HEK293 (cell line): ENCODE data around the gene AURKB.

ENCODE experiments used
- FEZF1 ChIP-seq: fragments of 450-650 bp; formaldehyde crosslinking; IDR thresholded peaks from 2 replicates; pipeline ENCODE4 v1.5.1; 2016; ENCODE audit warnings: missing biosample characterization, missing genetic modification characterization
- GLI2 ChIP-seq: fragments of 450-650 bp; formaldehyde crosslinking; IDR thresholded peaks from 2 replicates; pipeline ENCODE4; 2017; ENCODE audit warnings: missing biosample characterization, missing genetic modification characterization, low read depth, borderline replicate concordance
- GLI4 ChIP-seq: fragments of 450-650 bp; formaldehyde crosslinking; IDR thresholded peaks from 2 replicates; pipeline ENCODE4 v1.5.1; 2016; ENCODE audit warnings: missing biosample characterization, missing genetic modification characterization
- KLF7 ChIP-seq: fragments of 450-650 bp; formaldehyde crosslinking; IDR thresholded peaks from 2 replicates; pipeline ENCODE4 v1.5.1; 2016; ENCODE audit warnings: missing biosample characterization, missing genetic modification characterization, borderline replicate concordance
- PATZ1 ChIP-seq: fragments of 450-650 bp; formaldehyde crosslinking; IDR thresholded peaks from 2 replicates; pipeline ENCODE4 v1.5.1; 2016; ENCODE audit warnings: missing biosample characterization, missing genetic modification characterization
- REST ChIP-seq: fragments of 450-650 bp; formaldehyde crosslinking; IDR thresholded peaks from 2 replicates; pipeline ENCODE4 v1.5.1; 2016; ENCODE audit warnings: missing biosample characterization, missing genetic modification characterization
- YY1 ChIP-seq: fragments of 450-650 bp; formaldehyde crosslinking; IDR thresholded peaks from 2 replicates; pipeline ENCODE4 v1.5.1; 2018; ENCODE audit warnings: missing biosample characterization, missing genetic modification characterization
- ZBTB1 ChIP-seq: fragments of 450-650 bp; formaldehyde crosslinking; IDR thresholded peaks from 2 replicates; pipeline ENCODE4 v1.5.1; 2016; ENCODE audit warnings: missing biosample characterization, missing genetic modification characterization
- ZNF133 ChIP-seq: fragments of 450-650 bp; formaldehyde crosslinking; IDR thresholded peaks from 2 replicates; pipeline ENCODE4 v1.5.1; 2016; ENCODE audit warnings: missing biosample characterization, missing genetic modification characterization
- ZNF214 ChIP-seq: fragments of 450-650 bp; formaldehyde crosslinking; IDR thresholded peaks from 2 replicates; pipeline ENCODE4 v1.5.1; 2017; ENCODE audit warnings: missing biosample characterization, mild to moderate bottlenecking, missing genetic modification characterization, borderline replicate concordance
- ZNF223 ChIP-seq: fragments of 450-650 bp; formaldehyde crosslinking; IDR thresholded peaks from 2 replicates; pipeline ENCODE4 v1.5.1; 2016; ENCODE audit warnings: missing biosample characterization, missing genetic modification characterization
- ZNF350 ChIP-seq: fragments of 450-650 bp; formaldehyde crosslinking; IDR thresholded peaks from 2 replicates; pipeline ENCODE4 v1.5.0; 2017; ENCODE audit warnings: missing biosample characterization, mild to moderate bottlenecking, missing genetic modification characterization
- ZNF404 ChIP-seq: fragments of 450-650 bp; formaldehyde crosslinking; IDR thresholded peaks from 2 replicates; pipeline ENCODE4 v1.5.1; 2017; ENCODE audit warnings: missing biosample characterization, missing genetic modification characterization
- ZNF48 ChIP-seq: fragments of 450-650 bp; formaldehyde crosslinking; IDR thresholded peaks from 2 replicates; pipeline ENCODE4 v1.5.1; 2016; ENCODE audit warnings: missing biosample characterization, missing genetic modification characterization
- ZNF514 ChIP-seq: fragments of 450-650 bp; formaldehyde crosslinking; IDR thresholded peaks from 2 replicates; pipeline ENCODE4 v1.5.1; 2016; ENCODE audit warnings: missing biosample characterization, missing genetic modification characterization
- ZNF530 ChIP-seq: fragments of 450-650 bp; formaldehyde crosslinking; IDR thresholded peaks from 2 replicates; pipeline ENCODE4 v1.5.1; 2016; ENCODE audit warnings: low read depth, missing biosample characterization, missing genetic modification characterization
- ZNF621 ChIP-seq: fragments of 450-650 bp; formaldehyde crosslinking; IDR thresholded peaks from 2 replicates; pipeline ENCODE4 v1.5.1; 2017; ENCODE audit warnings: missing biosample characterization, missing genetic modification characterization
- ZNF623 ChIP-seq: fragments of 450-650 bp; formaldehyde crosslinking; IDR thresholded peaks from 2 replicates; pipeline ENCODE4 v1.5.1; 2016; ENCODE audit warnings: missing biosample characterization, missing genetic modification characterization
- ZNF624 ChIP-seq: fragments of 450-650 bp; formaldehyde crosslinking; IDR thresholded peaks from 2 replicates; pipeline ENCODE4 v1.5.1; 2017; ENCODE audit warnings: missing biosample characterization, missing genetic modification characterization
- ZNF664 ChIP-seq: fragments of 450-650 bp; formaldehyde crosslinking; IDR thresholded peaks from 2 replicates; pipeline ENCODE4 v1.5.1; 2016; ENCODE audit warnings: missing biosample characterization, missing genetic modification characterization
- ZNF670 ChIP-seq: fragments of 450-650 bp; formaldehyde crosslinking; IDR thresholded peaks from 2 replicates; pipeline ENCODE4 v1.5.1; 2016; ENCODE audit warnings: missing biosample characterization, missing genetic modification characterization, low read depth
- ZNF792 ChIP-seq: fragments of 450-650 bp; formaldehyde crosslinking; IDR thresholded peaks from 2 replicates; pipeline ENCODE4 v1.5.1; 2016; ENCODE audit warnings: missing biosample characterization, missing genetic modification characterization
- ZSCAN4 ChIP-seq: fragments of 450-650 bp; formaldehyde crosslinking; IDR thresholded peaks from 2 replicates; pipeline ENCODE4 v1.5.1; 2017; ENCODE audit warnings: missing biosample characterization, missing genetic modification characterization
- TF ChIP-seq, protein P1 (sequence below): fragments of 450-650 bp; formaldehyde crosslinking; IDR thresholded peaks from 2 replicates; pipeline ENCODE4 v1.5.1; 2016; ENCODE audit warnings: missing biosample characterization, missing genetic modification characterization
- TF ChIP-seq, protein P2 (sequence below): fragments of 450-650 bp; formaldehyde crosslinking; IDR thresholded peaks from 2 replicates; pipeline ENCODE4 v1.5.1; 2016; ENCODE audit warnings: missing biosample characterization, missing genetic modification characterization
- TF ChIP-seq, protein P3 (sequence below): fragments of 450-650 bp; formaldehyde crosslinking; IDR thresholded peaks from 2 replicates; pipeline ENCODE4; 2016; ENCODE audit warnings: missing biosample characterization, missing genetic modification characterization

The AURKB gene

DNA sequence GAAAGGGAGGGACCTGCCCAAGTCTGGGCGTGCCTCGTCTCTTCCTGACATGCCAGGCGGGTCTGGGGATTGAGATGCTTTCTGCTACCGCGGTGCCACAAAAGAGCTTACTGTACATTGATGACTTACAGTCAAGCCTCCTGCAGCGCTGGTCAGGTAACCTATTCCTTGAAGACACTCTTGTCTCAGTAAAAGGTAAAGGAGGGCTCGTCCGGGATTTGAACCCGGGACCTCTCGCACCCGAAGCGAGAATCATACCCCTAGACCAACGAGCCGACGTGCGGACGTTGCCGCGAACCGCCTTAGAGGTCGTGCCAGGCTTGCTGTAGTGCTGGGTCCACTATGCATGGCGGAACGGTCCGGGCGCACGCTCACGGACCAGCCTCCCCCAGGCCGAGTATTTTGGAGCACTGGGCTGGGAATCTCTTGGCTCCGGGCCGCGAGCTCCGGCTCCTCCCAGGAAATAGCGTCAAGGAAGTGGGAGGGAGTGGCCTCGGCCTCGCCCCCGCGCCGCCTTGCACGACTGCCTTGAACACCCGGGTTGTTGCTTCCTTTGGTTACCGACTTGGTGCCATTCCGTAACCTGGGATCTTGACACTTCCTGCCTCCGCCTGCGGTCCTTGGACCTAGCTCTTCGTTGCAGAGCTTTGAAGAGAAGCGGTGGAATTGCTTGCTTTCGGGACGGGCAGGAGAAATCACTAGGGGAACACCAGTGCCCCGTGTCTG lies 12.4 kb upstream of the AURKB start (continued):
- TF ChIP-seq, protein P1, sequence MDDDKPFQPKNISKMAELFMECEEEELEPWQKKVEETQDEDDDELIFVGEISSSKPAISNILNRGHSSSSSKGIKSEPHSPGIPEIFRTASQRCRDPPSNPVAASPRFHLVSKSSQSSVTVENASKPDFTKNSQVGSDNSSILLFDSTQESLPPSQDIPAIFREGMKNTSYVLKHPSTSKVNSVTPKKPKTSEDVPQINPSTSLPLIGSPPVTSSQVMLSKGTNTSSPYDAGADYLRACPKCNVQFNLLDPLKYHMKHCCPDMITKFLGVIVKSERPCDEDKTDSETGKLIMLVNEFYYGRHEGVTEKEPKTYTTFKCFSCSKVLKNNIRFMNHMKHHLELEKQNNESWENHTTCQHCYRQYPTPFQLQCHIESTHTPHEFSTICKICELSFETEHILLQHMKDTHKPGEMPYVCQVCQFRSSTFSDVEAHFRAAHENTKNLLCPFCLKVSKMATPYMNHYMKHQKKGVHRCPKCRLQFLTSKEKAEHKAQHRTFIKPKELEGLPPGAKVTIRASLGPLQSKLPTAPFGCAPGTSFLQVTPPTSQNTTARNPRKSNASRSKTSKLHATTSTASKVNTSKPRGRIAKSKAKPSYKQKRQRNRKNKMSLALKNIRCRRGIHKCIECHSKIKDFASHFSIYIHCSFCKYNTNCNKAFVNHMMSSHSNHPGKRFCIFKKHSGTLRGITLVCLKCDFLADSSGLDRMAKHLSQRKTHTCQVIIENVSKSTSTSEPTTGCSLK (tag by site-specific recombination): no peak
- TF ChIP-seq ZNF530: no peak
- no peak for TF ChIP-seq ZNF670 (tag by site-specific recombination)
- peak; percentile 79 for TF ChIP-seq PATZ1 (tag by site-specific recombination)
- TF ChIP-seq ZNF664: peak; percentile 45; the same call in 1 of the 2 replicates
- TF ChIP-seq REST: peak; percentile 41
- peak; percentile 42; the same call in 1 of the 2 replicates for TF ChIP-seq ZBTB1 (tag by site-specific recombination)
- TF ChIP-seq ZNF621 (tag by site-specific recombination): no peak
- TF ChIP-seq ZNF623: peak; percentile 26; the same call in 1 of the 2 replicates
- no peak for TF ChIP-seq ZNF350 (tag by site-specific recombination)
- peak; percentile 73; the same call in 1 of the 2 replicates for TF ChIP-seq KLF7 (tag by site-specific recombination)
- TF ChIP-seq GLI2 (tag by site-specific recombination): no peak
- TF ChIP-seq GLI4 (tag by site-specific recombination): peak; percentile 70; the same call in 1 of the 2 replicates
- no peak for TF ChIP-seq ZNF133 (tag by site-specific recombination)
- TF ChIP-seq ZSCAN4 (tag by site-specific recombination): peak; percentile 44; the same call in 1 of the 2 replicates
- no peak; the same call in 1 of the 2 replicates for TF ChIP-seq ZNF214 (tag by site-specific recombination)
- no peak for TF ChIP-seq ZNF223
- no peak for TF ChIP-seq ZNF792 (tag by site-specific recombination)
- peak; percentile 78 for TF ChIP-seq YY1
- TF ChIP-seq ZNF624 (tag by site-specific recombination): no peak
- no peak for TF ChIP-seq ZNF514 (tag by site-specific recombination)
- no peak for TF ChIP-seq ZNF48
- TF ChIP-seq, protein P2, sequence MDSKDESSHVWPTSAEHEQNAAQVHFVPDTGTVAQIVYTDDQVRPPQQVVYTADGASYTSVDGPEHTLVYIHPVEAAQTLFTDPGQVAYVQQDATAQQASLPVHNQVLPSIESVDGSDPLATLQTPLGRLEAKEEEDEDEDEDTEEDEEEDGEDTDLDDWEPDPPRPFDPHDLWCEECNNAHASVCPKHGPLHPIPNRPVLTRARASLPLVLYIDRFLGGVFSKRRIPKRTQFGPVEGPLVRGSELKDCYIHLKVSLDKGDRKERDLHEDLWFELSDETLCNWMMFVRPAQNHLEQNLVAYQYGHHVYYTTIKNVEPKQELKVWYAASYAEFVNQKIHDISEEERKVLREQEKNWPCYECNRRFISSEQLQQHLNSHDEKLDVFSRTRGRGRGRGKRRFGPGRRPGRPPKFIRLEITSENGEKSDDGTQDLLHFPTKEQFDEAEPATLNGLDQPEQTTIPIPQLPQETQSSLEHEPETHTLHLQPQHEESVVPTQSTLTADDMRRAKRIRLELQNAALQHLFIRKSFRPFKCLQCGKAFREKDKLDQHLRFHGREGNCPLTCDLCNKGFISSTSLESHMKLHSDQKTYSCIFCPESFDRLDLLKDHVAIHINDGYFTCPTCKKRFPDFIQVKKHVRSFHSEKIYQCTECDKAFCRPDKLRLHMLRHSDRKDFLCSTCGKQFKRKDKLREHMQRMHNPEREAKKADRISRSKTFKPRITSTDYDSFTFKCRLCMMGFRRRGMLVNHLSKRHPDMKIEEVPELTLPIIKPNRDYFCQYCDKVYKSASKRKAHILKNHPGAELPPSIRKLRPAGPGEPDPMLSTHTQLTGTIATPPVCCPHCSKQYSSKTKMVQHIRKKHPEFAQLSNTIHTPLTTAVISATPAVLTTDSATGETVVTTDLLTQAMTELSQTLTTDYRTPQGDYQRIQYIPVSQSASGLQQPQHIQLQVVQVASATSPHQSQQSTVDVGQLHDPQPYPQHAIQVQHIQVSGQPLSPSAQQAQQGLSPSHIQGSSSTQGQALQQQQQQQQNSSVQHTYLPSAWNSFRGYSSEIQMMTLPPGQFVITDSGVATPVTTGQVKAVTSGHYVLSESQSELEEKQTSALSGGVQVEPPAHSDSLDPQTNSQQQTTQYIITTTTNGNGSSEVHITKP: no peak
- no peak for TF ChIP-seq ZNF404 (tag by site-specific recombination)
- 0 out of 2 replicates have a peak, but pooled peaks have one; percentile 7 for TF ChIP-seq FEZF1 (tag by site-specific recombination)
- TF ChIP-seq, protein P3, sequence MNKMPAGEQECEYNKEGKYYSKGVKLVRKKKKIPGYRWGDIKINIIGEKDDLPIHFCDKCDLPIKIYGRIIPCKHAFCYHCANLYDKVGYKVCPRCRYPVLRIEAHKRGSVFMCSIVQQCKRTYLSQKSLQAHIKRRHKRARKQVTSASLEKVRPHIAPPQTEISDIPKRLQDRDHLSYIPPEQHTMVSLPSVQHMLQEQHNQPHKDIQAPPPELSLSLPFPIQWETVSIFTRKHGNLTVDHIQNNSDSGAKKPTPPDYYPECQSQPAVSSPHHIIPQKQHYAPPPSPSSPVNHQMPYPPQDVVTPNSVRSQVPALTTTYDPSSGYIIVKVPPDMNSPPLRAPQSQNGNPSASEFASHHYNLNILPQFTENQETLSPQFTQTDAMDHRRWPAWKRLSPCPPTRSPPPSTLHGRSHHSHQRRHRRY (tag by site-specific recombination): no peak
